ENCODE measurements around the gene PRKCE. TPM values are rescaled to one million over a fixed set of nuclear protein-coding genes. Genes with fewer than 3 reads are reported as not detected.

PRKCE gene
- total RNA-seq, 2 experiments from 2014 or later, result 17.0 to 42.1 TPM

DNA sequence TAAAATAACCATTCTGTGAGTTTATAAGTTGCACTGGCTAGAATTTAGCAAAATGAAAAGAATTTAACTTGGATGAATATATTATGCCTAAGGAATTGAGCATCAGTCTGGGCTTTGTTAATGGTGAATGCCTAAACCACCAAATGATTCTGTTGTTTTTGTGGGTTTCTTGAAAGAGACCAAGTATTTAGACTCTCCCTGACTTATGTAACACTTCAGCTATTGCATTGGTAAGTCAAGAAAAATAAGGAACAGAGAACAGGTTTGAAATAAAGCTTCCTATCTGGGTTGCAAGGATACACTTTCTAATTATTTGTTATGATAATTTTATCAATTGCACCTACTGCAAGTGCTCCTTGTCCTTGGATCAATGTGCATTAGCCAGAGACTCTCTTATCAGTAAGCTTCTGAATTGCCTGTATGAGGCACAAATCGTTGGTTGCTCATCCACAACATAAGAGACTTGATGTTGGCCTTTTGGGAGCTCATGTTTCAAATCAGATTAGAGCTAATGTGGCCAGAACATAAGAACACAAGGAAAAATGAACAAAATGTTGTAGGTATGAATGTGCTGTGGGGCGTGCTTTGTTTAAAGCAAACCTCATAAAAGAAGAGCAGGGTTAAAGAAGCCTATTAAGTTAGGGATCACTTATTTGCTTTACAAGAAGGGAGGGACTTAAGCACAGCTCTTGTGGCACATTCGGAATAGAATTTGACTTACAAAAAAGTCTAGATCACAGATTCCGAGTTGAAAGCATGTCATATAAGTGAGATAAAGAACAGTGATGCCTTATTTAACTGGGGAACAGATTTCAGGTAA, 37.2 kb downstream of the PRKCE start:
- CTCF ChIA-PET (ENCODE audit: unreplicated experiment), result interaction anchor here (1.0 kb wide), 1 partner anchor 43 kb away, joined by 3 read pairs; no protein-coding TSS in a partner anchor
- no peak overlapping the region for H3K4me2 ChIP-seq (ENCODE audit: low read length)
- DNase-seq (ENCODE audit: low spot score), result no peak

GRCh38 chr2:45690231-45690630, 38.8 kb downstream of the PRKCE start:
- ChIA-PET CTCF (ENCODE audit: unreplicated experiment) (no interaction called here), POLR2A (interaction anchor here (2.1 kb wide), 1 partner anchor 8 kb away, joined by 7 read pairs; no protein-coding TSS in a partner anchor)
- intact Hi-C loops (cut with micrococcal nuclease; ENCODE audit: unreplicated experiment), result loop anchor here (2.0 to 5.0 kb wide), 2 partner anchors 38 to 39 kb away; partner anchors contain the start of gene PRKCE
- no peak overlapping the region for H2AFZ ChIP-seq (ENCODE audit: low read length)
- peaks cover 26% of the 10 kb centered on the region for H3K4me1 ChIP-seq (ENCODE audit: insufficient read depth, low read length, poor library complexity, severe bottlenecking)
- DNase-seq (ENCODE audit: low spot score), result no peak
- H3K27ac ChIP-seq (ENCODE audit: low read depth, low read length, poor library complexity, severe bottlenecking), result no peak overlapping the region
- no peak overlapping the region for H3K4me3 ChIP-seq (ENCODE audit: low read depth, low read length, poor library complexity, severe bottlenecking)
- no peaks in the 10 kb centered on the region for H3K9me3 ChIP-seq (ENCODE audit: low read length)
- H3K36me3 ChIP-seq (ENCODE audit: insufficient read depth, low read length), result no peaks in the 10 kb centered on the region
- H4K20me1 ChIP-seq (ENCODE audit: insufficient read depth, low read length), result no peaks in the 10 kb centered on the region
- H3K9me2 ChIP-seq (ENCODE audit: insufficient read depth, low read length), result no peaks in the 10 kb centered on the region
- no TSS peak for BruUV-seq (replicated peaks)
- 0 out of 2 replicates have a peak overlapping the region, but pooled peaks have one; percentile 47 for H3K4me2 ChIP-seq (ENCODE audit: low read length)
- no peaks in the 10 kb centered on the region for H3K79me2 ChIP-seq (ENCODE audit: insufficient read depth, low read depth, low read length)
- TF ChIP-seq EZH2phosphoT487 (IDR thresholded peaks at IDR 0.05; ENCODE audit: borderline replicate concordance, low read depth, low read length) (no peak), CTCF (conservative IDR thresholded peaks at IDR 0.05; ENCODE audit: low read length) (no peak)

More for the DNA sequence above, 37.2 kb downstream of the PRKCE start:
- H3K4me1 ChIP-seq (ENCODE audit: insufficient read depth, low read length, poor library complexity, severe bottlenecking), result peaks cover 26% of the 10 kb centered on the region
- H2AFZ ChIP-seq (ENCODE audit: low read length), result no peak overlapping the region
- H3K36me3 ChIP-seq (ENCODE audit: insufficient read depth, low read length), result no peaks in the 10 kb centered on the region
- no peaks in the 10 kb centered on the region for H4K20me1 ChIP-seq (ENCODE audit: insufficient read depth, low read length)
- intact Hi-C loops (cut with micrococcal nuclease; ENCODE audit: unreplicated experiment), result no loop called here
- no TSS peak for BruUV-seq (replicated peaks)
- H3K9me3 ChIP-seq (ENCODE audit: low read length), result no peaks in the 10 kb centered on the region
- H3K4me3 ChIP-seq (ENCODE audit: low read depth, low read length, poor library complexity, severe bottlenecking), result no peak overlapping the region
- H3K9me2 ChIP-seq (ENCODE audit: insufficient read depth, low read length), result no peaks in the 10 kb centered on the region
- no peak overlapping the region for H3K27ac ChIP-seq (ENCODE audit: low read depth, low read length, poor library complexity, severe bottlenecking)
- POLR2A ChIA-PET, result interaction anchor here (0.5 to 2.1 kb wide), 5 partner anchors 10 to 113 kb away, joined by 3 to 7 read pairs (median 3); no protein-coding TSS in a partner anchor
- no peaks in the 10 kb centered on the region for H3K79me2 ChIP-seq (ENCODE audit: insufficient read depth, low read depth, low read length)
- TF ChIP-seq CTCF (conservative IDR thresholded peaks at IDR 0.05; ENCODE audit: low read length) (no peak), EZH2phosphoT487 (IDR thresholded peaks at IDR 0.05; ENCODE audit: borderline replicate concordance, low read depth, low read length) (no peak)

All from OCI-LY7 (cell line).